ENCODE results near the gene NMUR1. TPM values are rescaled to one million over a fixed set of nuclear protein-coding genes. Genes with fewer than 3 reads are reported as not detected.
A peak's percentile ranks its signal among the peaks of the same experiment; 100 is the strongest.

The NMUR1 gene
- total RNA-seq, 1 donor from 2014 or later = not detected

GRCh38 chr2:231483398-231484329, 46.6 kb downstream of the NMUR1 start:
- Mint-ChIP-seq H3K4me1 (ENCODE audit: low read depth) (peaks cover 6% of the 10 kb centered on the region), H3K27ac (peak overlapping the region; percentile 86), H3K36me3 (ENCODE audit: low read depth) (peaks cover 1% of the 10 kb centered on the region), H3K4me3 (peak overlapping the region; percentile 77), H3K27me3 (ENCODE audit: insufficient read depth) (peaks cover 2% of the 10 kb centered on the region), H3K9me3 (no peaks in the 10 kb centered on the region)
- peak; percentile 16 for DNase-seq (ENCODE audit: low spot score)
- intact Hi-C loops (cut with micrococcal nuclease) = loop anchor here (1.0 kb wide), 2 partner anchors 19 to 31 kb away; partner anchors contain the start of gene NCL

GRCh38 chr2:231482806-231483391, 47.3 kb downstream of the NMUR1 start:
- peak overlapping the region; percentile 77 for H3K4me3 Mint-ChIP-seq
- peak overlapping the region; percentile 86 for H3K27ac Mint-ChIP-seq
- peaks cover 6% of the 10 kb centered on the region for H3K4me1 Mint-ChIP-seq (ENCODE audit: low read depth)
- intact Hi-C loops (cut with micrococcal nuclease) = loop anchor here (1.0 kb wide), 4 partner anchors 19 to 75 kb away; partner anchors contain the start of genes NCL and NMUR1
- peaks cover 1% of the 10 kb centered on the region for H3K36me3 Mint-ChIP-seq (ENCODE audit: low read depth)
- peak; percentile 66 for DNase-seq (ENCODE audit: low spot score)
- peaks cover 2% of the 10 kb centered on the region for H3K27me3 Mint-ChIP-seq (ENCODE audit: insufficient read depth)
- no peaks in the 10 kb centered on the region for H3K9me3 Mint-ChIP-seq

DNA sequence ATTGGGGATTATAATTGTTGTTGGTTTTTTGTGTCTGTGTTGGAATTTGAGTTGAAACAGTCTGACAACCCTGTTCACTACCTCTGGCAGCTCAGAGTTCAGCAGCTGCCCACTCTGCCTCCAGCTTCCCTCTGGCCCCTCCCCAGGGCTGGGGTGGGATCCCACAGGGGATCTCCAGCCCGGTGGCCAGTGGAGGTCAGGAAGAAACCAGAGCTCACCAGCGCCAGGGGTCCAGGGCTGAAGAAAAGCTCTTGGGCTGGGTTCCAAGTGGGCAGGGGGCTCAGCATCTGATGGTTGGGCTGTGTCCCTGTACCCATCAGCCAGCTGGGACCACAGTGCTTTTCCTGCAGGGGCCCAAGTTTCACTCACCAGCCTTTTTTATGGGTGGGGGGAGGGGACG, 49.5 kb downstream of the NMUR1 start:
- H3K4me1 Mint-ChIP-seq (ENCODE audit: low read depth) = peaks cover 6% of the 10 kb centered on the region
- no peak overlapping the region for H3K27ac Mint-ChIP-seq
- peak overlapping the region; percentile 32 for H3K4me3 Mint-ChIP-seq
- intact Hi-C loops (cut with micrococcal nuclease) = no loop called here
- no peaks in the 10 kb centered on the region for H3K27me3 Mint-ChIP-seq (ENCODE audit: insufficient read depth)
- H3K36me3 Mint-ChIP-seq (ENCODE audit: low read depth) = no peaks in the 10 kb centered on the region
- no peaks in the 10 kb centered on the region for H3K9me3 Mint-ChIP-seq
- no peak for DNase-seq (ENCODE audit: low spot score)

DNA sequence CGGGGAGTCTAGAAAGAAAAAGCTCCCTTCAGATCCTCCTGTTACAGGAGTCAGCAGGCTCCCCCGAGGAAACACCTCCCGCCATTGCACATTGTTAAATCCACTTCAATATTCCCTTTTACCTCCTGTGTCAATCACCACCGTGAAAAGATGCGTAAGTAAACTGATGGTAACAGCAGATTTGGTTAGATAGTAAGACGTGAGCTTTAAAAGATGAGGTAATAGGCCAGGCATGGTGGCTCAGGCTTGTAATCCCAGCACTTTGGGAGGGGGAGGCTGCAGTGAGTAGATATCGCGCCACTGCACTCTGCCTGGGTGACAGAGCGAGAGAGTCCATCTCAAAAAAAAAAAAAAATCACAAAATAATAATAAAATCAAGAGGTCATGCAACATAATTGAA, 50.8 kb downstream of the NMUR1 start:
- Mint-ChIP-seq H3K9me3 (no peaks in the 10 kb centered on the region), H3K4me3 (no peak overlapping the region), H3K27me3 (ENCODE audit: insufficient read depth) (no peaks in the 10 kb centered on the region), H3K4me1 (ENCODE audit: low read depth) (peaks cover 6% of the 10 kb centered on the region), H3K36me3 (ENCODE audit: low read depth) (no peaks in the 10 kb centered on the region), H3K27ac (no peak overlapping the region)
- intact Hi-C loops (cut with micrococcal nuclease) = no loop called here
- DNase-seq (ENCODE audit: low spot score) = no peak

- Mint-ChIP-seq H3K27ac (no peak overlapping the region), H3K36me3 (ENCODE audit: low read depth) (no peaks in the 10 kb centered on the region), H3K9me3 (no peaks in the 10 kb centered on the region), H3K4me1 (ENCODE audit: low read depth) (peaks cover 12% of the 10 kb centered on the region), H3K27me3 (ENCODE audit: insufficient read depth) (no peaks in the 10 kb centered on the region), H3K4me3 (no peak overlapping the region)
- DNase-seq (ENCODE audit: low spot score) = no peak
- intact Hi-C loops (cut with micrococcal nuclease) = no loop called here
Measured at GRCh38 chr2:231476920-231477319, 53.3 kb downstream of the NMUR1 start.

GRCh38 chr2:231475965-231476364, 54.3 kb downstream of the NMUR1 start:
- intact Hi-C loops (cut with micrococcal nuclease) = no loop called here
- Mint-ChIP-seq H3K27ac (no peak overlapping the region), H3K4me3 (no peak overlapping the region), H3K36me3 (ENCODE audit: low read depth) (no peaks in the 10 kb centered on the region), H3K27me3 (ENCODE audit: insufficient read depth) (no peaks in the 10 kb centered on the region), H3K9me3 (no peaks in the 10 kb centered on the region), H3K4me1 (ENCODE audit: low read depth) (peaks cover 8% of the 10 kb centered on the region)
- no peak for DNase-seq (ENCODE audit: low spot score)

Other genes starting within 250 kb of the NMUR1 start
- gene B3GNT7, start 134.7 kb downstream of the NMUR1 start, total RNA-seq = not detected in 2 replicates
- 1,388 and 1,421 TPM in 2 replicates for gene NCL, start 66.0 kb downstream of the NMUR1 start, total RNA-seq
- not detected in 2 replicates for gene TEX44, start 62.4 kb upstream of the NMUR1 start, total RNA-seq
- 2,193 and 2,194 TPM in 2 replicates for gene PTMA, start 178.1 kb upstream of the NMUR1 start, total RNA-seq